ENCODE data around the gene FRS2.
"Not testable (repeated sequence)": the region's sequence is repeated elsewhere in the genome, so short reads cannot be mapped to it uniquely, and the experiment has no call there.

The FRS2 gene

GRCh38 chr12:69437073-69437472, 33.1 kb upstream of the FRS2 start:
- H3K9me3 ChIP-seq (ENCODE audit: control insufficient read depth in 2 of 2, low read length in 2 of 2) = no peaks in the 10 kb centered on the region
- no peak overlapping the region for H3K9ac ChIP-seq (ENCODE audit: low read length in 2 of 2)
- H3K27me3 ChIP-seq (ENCODE audit: control insufficient read depth in 1 of 2, insufficient read depth in 2 of 2, low read length in 2 of 2) = no peaks in the 10 kb centered on the region
- no peak overlapping the region for H3K27ac ChIP-seq (ENCODE audit: low read length)
- H3K4me3 ChIP-seq (ENCODE audit: low read length in 2 of 2) = no peak overlapping the region
- no peaks in the 10 kb centered on the region for H3K36me3 ChIP-seq (ENCODE audit: control insufficient read depth in 2 of 2, insufficient read depth in 2 of 2, low read length in 2 of 2)
- H3K4me1 ChIP-seq (ENCODE audit: control insufficient read depth, insufficient read depth, low read length) = no peaks in the 10 kb centered on the region

- Histone ChIP-seq H3K9ac (ENCODE audit: low read length in 2 of 2) (no peak overlapping the region), H3K4me1 (ENCODE audit: control insufficient read depth, insufficient read depth, low read length) (no peaks in the 10 kb centered on the region), H3K9me3 (ENCODE audit: control insufficient read depth in 2 of 2, low read length in 2 of 2) (no peaks in the 10 kb centered on the region), H3K4me3 (ENCODE audit: low read length in 2 of 2) (no peak overlapping the region), H3K36me3 (ENCODE audit: control insufficient read depth in 2 of 2, insufficient read depth in 2 of 2, low read length in 2 of 2) (no peaks in the 10 kb centered on the region), H3K27me3 (ENCODE audit: control insufficient read depth in 1 of 2, insufficient read depth in 2 of 2, low read length in 2 of 2) (no peaks in the 10 kb centered on the region), H3K27ac (ENCODE audit: low read length) (no peak overlapping the region)
Observed at GRCh38 chr12:69438539-69438938, 31.6 kb upstream of the FRS2 start.

GRCh38 chr12:69440016-69440415, 30.2 kb upstream of the FRS2 start:
- H3K36me3 ChIP-seq (ENCODE audit: control insufficient read depth in 2 of 2, insufficient read depth in 2 of 2, low read length in 2 of 2) = no peaks in the 10 kb centered on the region
- H3K9me3 ChIP-seq (ENCODE audit: control insufficient read depth in 2 of 2, low read length in 2 of 2) = no peaks in the 10 kb centered on the region
- H3K9ac ChIP-seq (ENCODE audit: low read length in 2 of 2) = no peak overlapping the region
- no peak overlapping the region for H3K27ac ChIP-seq (ENCODE audit: low read length)
- no peaks in the 10 kb centered on the region for H3K4me1 ChIP-seq (ENCODE audit: control insufficient read depth, insufficient read depth, low read length)
- no peak overlapping the region for H3K4me3 ChIP-seq (ENCODE audit: low read length in 2 of 2)
- no peaks in the 10 kb centered on the region for H3K27me3 ChIP-seq (ENCODE audit: control insufficient read depth in 1 of 2, insufficient read depth in 2 of 2, low read length in 2 of 2)

- Histone ChIP-seq H3K27me3 (ENCODE audit: control insufficient read depth in 1 of 2, insufficient read depth in 2 of 2, low read length in 2 of 2) (no peaks in the 10 kb centered on the region), H3K4me1 (ENCODE audit: control insufficient read depth, insufficient read depth, low read length) (no peaks in the 10 kb centered on the region), H3K36me3 (ENCODE audit: control insufficient read depth in 2 of 2, insufficient read depth in 2 of 2, low read length in 2 of 2) (no peaks in the 10 kb centered on the region), H3K9ac (ENCODE audit: low read length in 2 of 2) (no peak overlapping the region), H3K4me3 (ENCODE audit: low read length in 2 of 2) (no peak overlapping the region), H3K27ac (ENCODE audit: low read length) (no peak overlapping the region), H3K9me3 (ENCODE audit: control insufficient read depth in 2 of 2, low read length in 2 of 2) (no peaks in the 10 kb centered on the region)
Observed at GRCh38 chr12:69440886-69441285, 29.3 kb upstream of the FRS2 start.

GRCh38 chr12:69442894-69443293, 27.3 kb upstream of the FRS2 start:
- H3K4me1 ChIP-seq (ENCODE audit: control insufficient read depth, insufficient read depth, low read length) = no peaks in the 10 kb centered on the region
- H3K27me3 ChIP-seq (ENCODE audit: control insufficient read depth in 1 of 2, insufficient read depth in 2 of 2, low read length in 2 of 2) = no peaks in the 10 kb centered on the region
- H3K9ac ChIP-seq (ENCODE audit: low read length in 2 of 2) = no peak overlapping the region
- no peak overlapping the region for H3K4me3 ChIP-seq (ENCODE audit: low read length in 2 of 2)
- H3K9me3 ChIP-seq (ENCODE audit: control insufficient read depth in 2 of 2, low read length in 2 of 2) = no peaks in the 10 kb centered on the region
- no peak overlapping the region for H3K27ac ChIP-seq (ENCODE audit: low read length)
- no peaks in the 10 kb centered on the region for H3K36me3 ChIP-seq (ENCODE audit: control insufficient read depth in 2 of 2, insufficient read depth in 2 of 2, low read length in 2 of 2)

GRCh38 chr12:69443916-69444315, 26.3 kb upstream of the FRS2 start:
- Histone ChIP-seq H3K4me3 (ENCODE audit: low read length in 2 of 2) (no peak overlapping the region), H3K4me1 (ENCODE audit: control insufficient read depth, insufficient read depth, low read length) (no peaks in the 10 kb centered on the region), H3K27me3 (ENCODE audit: control insufficient read depth in 1 of 2, insufficient read depth in 2 of 2, low read length in 2 of 2) (no peaks in the 10 kb centered on the region)

GRCh38 chr12:69447892-69448291, 22.3 kb upstream of the FRS2 start:
- Histone ChIP-seq H3K9ac (ENCODE audit: low read length in 2 of 2) (no peak overlapping the region), H3K4me1 (ENCODE audit: control insufficient read depth, insufficient read depth, low read length) (no peaks in the 10 kb centered on the region), H3K36me3 (ENCODE audit: control insufficient read depth in 2 of 2, insufficient read depth in 2 of 2, low read length in 2 of 2) (no peaks in the 10 kb centered on the region), H3K9me3 (ENCODE audit: control insufficient read depth in 2 of 2, low read length in 2 of 2) (no peaks in the 10 kb centered on the region), H3K27me3 (ENCODE audit: control insufficient read depth in 1 of 2, insufficient read depth in 2 of 2, low read length in 2 of 2) (no peaks in the 10 kb centered on the region), H3K4me3 (ENCODE audit: low read length in 2 of 2) (no peak overlapping the region), H3K27ac (ENCODE audit: low read length) (no peak overlapping the region)

More at GRCh38 chr12:69443916-69444315, 26.3 kb upstream of the FRS2 start:
- no peaks in the 10 kb centered on the region for H3K36me3 ChIP-seq (ENCODE audit: control insufficient read depth in 2 of 2, insufficient read depth in 2 of 2, low read length in 2 of 2)
- H3K9me3 ChIP-seq (ENCODE audit: control insufficient read depth in 2 of 2, low read length in 2 of 2) = no peaks in the 10 kb centered on the region
- no peak overlapping the region for H3K27ac ChIP-seq (ENCODE audit: low read length)
- no peak overlapping the region for H3K9ac ChIP-seq (ENCODE audit: low read length in 2 of 2)

GRCh38 chr12:69452598-69453132, 17.5 kb upstream of the FRS2 start:
- not testable (repeated sequence) for H3K27me3 ChIP-seq (ENCODE audit: control insufficient read depth in 1 of 2, insufficient read depth in 2 of 2, low read length in 2 of 2); H3K9me3 ChIP-seq (ENCODE audit: control insufficient read depth in 2 of 2, low read length in 2 of 2); H3K36me3 ChIP-seq (ENCODE audit: control insufficient read depth in 2 of 2, insufficient read depth in 2 of 2, low read length in 2 of 2); H3K27ac ChIP-seq (ENCODE audit: low read length); H3K4me1 ChIP-seq (ENCODE audit: control insufficient read depth, insufficient read depth, low read length); H3K9ac ChIP-seq (ENCODE audit: low read length in 2 of 2); H3K4me3 ChIP-seq (ENCODE audit: low read length in 2 of 2)

- Histone ChIP-seq H3K27ac (ENCODE audit: low read length) (no peak overlapping the region), H3K36me3 (ENCODE audit: control insufficient read depth in 2 of 2, insufficient read depth in 2 of 2, low read length in 2 of 2) (no peaks in the 10 kb centered on the region), H3K27me3 (ENCODE audit: control insufficient read depth in 1 of 2, insufficient read depth in 2 of 2, low read length in 2 of 2) (no peaks in the 10 kb centered on the region), H3K9ac (ENCODE audit: low read length in 2 of 2) (no peak overlapping the region), H3K4me3 (ENCODE audit: low read length in 2 of 2) (no peak overlapping the region), H3K9me3 (ENCODE audit: control insufficient read depth in 2 of 2, low read length in 2 of 2) (no peaks in the 10 kb centered on the region), H3K4me1 (ENCODE audit: control insufficient read depth, insufficient read depth, low read length) (no peaks in the 10 kb centered on the region)
Observed at GRCh38 chr12:69456239-69456638, 13.9 kb upstream of the FRS2 start.

GRCh38 chr12:69457433-69457832, 12.8 kb upstream of the FRS2 start:
- Histone ChIP-seq H3K4me1 (ENCODE audit: control insufficient read depth, insufficient read depth, low read length) (no peaks in the 10 kb centered on the region), H3K9me3 (ENCODE audit: control insufficient read depth in 2 of 2, low read length in 2 of 2) (no peaks in the 10 kb centered on the region), H3K27me3 (ENCODE audit: control insufficient read depth in 1 of 2, insufficient read depth in 2 of 2, low read length in 2 of 2) (no peaks in the 10 kb centered on the region), H3K36me3 (ENCODE audit: control insufficient read depth in 2 of 2, insufficient read depth in 2 of 2, low read length in 2 of 2) (no peaks in the 10 kb centered on the region), H3K9ac (ENCODE audit: low read length in 2 of 2) (no peak overlapping the region), H3K27ac (ENCODE audit: low read length) (no peak overlapping the region), H3K4me3 (ENCODE audit: low read length in 2 of 2) (no peak overlapping the region)

GRCh38 chr12:69459477-69459876, 10.7 kb upstream of the FRS2 start:
- no peaks in the 10 kb centered on the region for H3K27me3 ChIP-seq (ENCODE audit: control insufficient read depth in 1 of 2, insufficient read depth in 2 of 2, low read length in 2 of 2)
- H3K9ac ChIP-seq (ENCODE audit: low read length in 2 of 2) = no peak overlapping the region
- no peaks in the 10 kb centered on the region for H3K36me3 ChIP-seq (ENCODE audit: control insufficient read depth in 2 of 2, insufficient read depth in 2 of 2, low read length in 2 of 2)
- no peaks in the 10 kb centered on the region for H3K9me3 ChIP-seq (ENCODE audit: control insufficient read depth in 2 of 2, low read length in 2 of 2)
- no peak overlapping the region for H3K27ac ChIP-seq (ENCODE audit: low read length)
- no peak overlapping the region for H3K4me3 ChIP-seq (ENCODE audit: low read length in 2 of 2)
- no peaks in the 10 kb centered on the region for H3K4me1 ChIP-seq (ENCODE audit: control insufficient read depth, insufficient read depth, low read length)
